K562 (cell line): ENCODE measurements around the gene HSPB6. TPM values are rescaled to one million over a fixed set of nuclear protein-coding genes. Genes with fewer than 3 reads are reported as not detected.
A peak's percentile ranks its signal among the peaks of the same experiment; 100 is the strongest.

Experiments
- ATF1 ChIP-seq, 2 experiments: fragments of 450-650 bp in 1 of 2; IDR thresholded peaks; 2 replicates each; pipeline ENCODE4 v1.6.1; 2016; ENCODE audit warnings: missing compliant biosample characterization in 1 of 2, missing genetic modification characterization in 1 of 2
- CBX2 ChIP-seq: fragments of 200-600 bp; sonication (generic); IDR thresholded peaks from one replicate; pipeline ENCODE4 v1.6.1; 2012; ENCODE audit warnings: mild to moderate bottlenecking, low read length, inconsistent platforms; ENCODE audit not compliant: insufficient read depth, poor library complexity, severe bottlenecking
- CEBPG ChIP-seq, 3 experiments: fragments of 200-800 bp in 1 of 3; sonication (Bioruptor generic) in 1 of 3; sonication (generic) in 1 of 3; formaldehyde crosslinking in 1 of 3; IDR thresholded peaks in 2 of 3; conservative IDR thresholded peaks in 1 of 3; 2 replicates each; pipeline versions ENCODE4 v1.6.1 to v1.8.0; 2016 to 2022; ENCODE audit warnings: missing compliant biosample characterization in 2 of 3, missing genetic modification characterization in 2 of 3, mild to moderate bottlenecking in 1 of 3, missing genetic modification reagents in 1 of 3
- ESRRA ChIP-seq: fragments of 450-650 bp; IDR thresholded peaks from 2 replicates; pipeline ENCODE4 v1.6.1; 2014; ENCODE audit warnings: low read depth, mild to moderate bottlenecking, moderate library complexity, borderline replicate concordance
- HDAC2 ChIP-seq: fragments of 450-650 bp; IDR thresholded peaks from 2 replicates; pipeline ENCODE4 v1.6.1; 2016; ENCODE audit warnings: mild to moderate bottlenecking
- POLR2AphosphoS2 ChIP-seq: IDR thresholded peaks from 2 replicates; pipeline ENCODE4 v1.6.1; 2012; ENCODE audit warnings: low read length, improper control_type of control experiment
- TRIM28 ChIP-seq: fragments of 450-650 bp; IDR thresholded peaks from 2 replicates; pipeline ENCODE4 v1.6.1; 2017
- ZBED1 ChIP-seq: IDR thresholded peaks from 2 replicates; pipeline ENCODE4 v1.6.1; 2014
- ZC3H8 ChIP-seq: fragments of 450-650 bp; IDR thresholded peaks from 2 replicates; pipeline ENCODE4 v1.6.1; 2017
- ZNF785 ChIP-seq: fragments of 250-450 bp; sonication (Bioruptor Pico); IDR thresholded peaks from 2 replicates; pipeline ENCODE4 v1.4.0; 2020; ENCODE audit warnings: mild to moderate bottlenecking
- polyA plus RNA-seq, 8 experiments: library from polyadenylated mRNA; depleted of rRNA in 4 of 8; stranded (reverse) in 5 of 8; unstranded in 3 of 8; fragments of >200 nt; fragmentation: Nextera tagmentation in 2 of 8; fragmentation: Illumina TruSeq in 1 of 8; extraction: Ambion mirVana in 2 of 8; extraction: Trizol in 1 of 8; gene quantifications; 2 replicates each; pipeline versions ENCODE4 v1.2.1 to v1.2.3, GENCODE V29; 2011 to 2014; ENCODE audit warnings: inconsistent platforms in 1 of 8, missing spikeins in 1 of 8
- total RNA-seq, 7 experiments: library from RNA; depleted of rRNA in 6 of 7; stranded (reverse); fragments of >200 nt in 6 of 7; fragmentation: Illumina TruSeq in 2 of 7; extraction: Trizol in 2 of 7; gene quantifications; 2 replicates each; pipeline versions ENCODE4 v1.2.1 to v1.2.3, GENCODE V29; 2011 to 2021; ENCODE audit warnings: low replicate concordance in 1 of 7
- TF ChIP-seq, protein P1 (sequence below): conservative IDR thresholded peaks from 2 replicates; pipeline ENCODE4 v1.6.1; 2011; ENCODE audit warnings: low read depth, mild to moderate bottlenecking, low read length; ENCODE audit not compliant: control insufficient read depth
- TF ChIP-seq, protein P2 (sequence below): fragments of 450-650 bp; formaldehyde crosslinking; IDR thresholded peaks from 2 replicates; pipeline ENCODE4 v1.4.0; 2020; ENCODE audit warnings: mild to moderate bottlenecking, moderate library complexity
- TF ChIP-seq, protein P3 (sequence below): sonication (generic); formaldehyde crosslinking; IDR thresholded peaks from 2 replicates; pipeline ENCODE4 v1.8.0; 2022; ENCODE audit warnings: mild to moderate bottlenecking, missing genetic modification reagents

HSPB6 gene
- total and polyA plus RNA-seq, 9 of the 15 experiments (the other 6 are each of a cell fraction or from before 2014, with no cell fraction given): 0.55 TPM; not detected in 8

DNA sequence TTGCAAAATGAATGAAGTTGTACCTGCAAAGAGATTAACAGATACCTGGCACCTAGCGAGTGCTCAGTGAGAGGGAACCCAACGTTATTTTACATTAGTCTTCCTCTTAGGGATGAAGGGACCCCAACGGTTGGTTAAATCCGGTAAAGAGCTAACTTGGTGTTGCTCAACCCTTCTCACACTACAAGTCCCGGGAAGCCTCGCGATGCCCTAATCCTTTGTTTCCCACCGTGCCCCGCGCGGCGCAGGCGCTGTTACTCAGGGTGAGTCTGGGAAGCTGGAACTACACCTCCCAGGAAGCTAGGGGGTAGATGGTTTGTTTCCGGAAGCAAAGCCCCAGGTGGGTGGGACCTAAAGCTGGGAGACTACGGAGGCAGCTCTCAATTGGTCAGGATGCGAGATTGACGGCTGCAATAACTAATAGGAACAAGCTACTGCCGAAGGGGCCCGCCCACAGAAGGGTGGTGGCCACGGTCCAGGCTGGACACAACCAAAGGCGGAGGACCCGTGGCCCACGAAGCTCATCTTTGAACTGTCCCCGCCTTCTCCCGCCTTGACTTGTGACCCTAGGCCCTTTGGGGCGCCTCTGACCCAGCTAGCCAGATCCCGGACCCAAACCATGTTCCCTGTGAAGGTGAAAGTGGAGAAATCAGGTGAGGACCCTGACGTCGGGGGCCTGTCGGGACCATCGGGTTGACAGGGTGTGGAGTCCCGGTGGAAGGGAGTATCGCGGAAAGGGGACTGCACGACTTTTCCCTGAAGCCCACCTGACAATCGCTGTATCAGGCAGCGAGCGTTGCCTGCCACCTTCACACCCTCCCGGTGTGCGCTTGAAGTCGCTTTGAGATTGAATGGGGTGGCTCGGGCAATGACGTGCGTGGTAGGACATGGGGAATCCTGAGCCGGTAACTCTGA is 8.5 kb downstream of the HSPB6 start, which contains the start of gene LIN37 (continued):
- TF ChIP-seq, protein P1, sequence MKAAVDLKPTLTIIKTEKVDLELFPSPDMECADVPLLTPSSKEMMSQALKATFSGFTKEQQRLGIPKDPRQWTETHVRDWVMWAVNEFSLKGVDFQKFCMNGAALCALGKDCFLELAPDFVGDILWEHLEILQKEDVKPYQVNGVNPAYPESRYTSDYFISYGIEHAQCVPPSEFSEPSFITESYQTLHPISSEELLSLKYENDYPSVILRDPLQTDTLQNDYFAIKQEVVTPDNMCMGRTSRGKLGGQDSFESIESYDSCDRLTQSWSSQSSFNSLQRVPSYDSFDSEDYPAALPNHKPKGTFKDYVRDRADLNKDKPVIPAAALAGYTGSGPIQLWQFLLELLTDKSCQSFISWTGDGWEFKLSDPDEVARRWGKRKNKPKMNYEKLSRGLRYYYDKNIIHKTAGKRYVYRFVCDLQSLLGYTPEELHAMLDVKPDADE: peak; percentile 98
- TF ChIP-seq POLR2AphosphoS2: peak; percentile 97
- TF ChIP-seq ZC3H8: no peak
- TF ChIP-seq HDAC2: peak; percentile 36; the same call in 1 of the 2 replicates
- TF ChIP-seq ZBED1: no peak
- peak; percentile 47; the same call in 1 of the 2 replicates for TF ChIP-seq ESRRA
- no peak for TF ChIP-seq TRIM28
- peak; percentile 95 for TF ChIP-seq CEBPG (CRISPR knock-in tag; IDR thresholded peaks at IDR 0.05)
- TF ChIP-seq CEBPG (tag; conservative IDR thresholded peaks at IDR 0.05 in 1 of 2, IDR thresholded peaks at IDR 0.05 in 1 of 2): peak; percentile 96
- no peak for TF ChIP-seq ATF1 (CRISPR knock-in tag; IDR thresholded peaks at IDR 0.05)
- peak; percentile 93 for TF ChIP-seq ATF1 (tag; IDR thresholded peaks at IDR 0.05)
- TF ChIP-seq, protein P2, sequence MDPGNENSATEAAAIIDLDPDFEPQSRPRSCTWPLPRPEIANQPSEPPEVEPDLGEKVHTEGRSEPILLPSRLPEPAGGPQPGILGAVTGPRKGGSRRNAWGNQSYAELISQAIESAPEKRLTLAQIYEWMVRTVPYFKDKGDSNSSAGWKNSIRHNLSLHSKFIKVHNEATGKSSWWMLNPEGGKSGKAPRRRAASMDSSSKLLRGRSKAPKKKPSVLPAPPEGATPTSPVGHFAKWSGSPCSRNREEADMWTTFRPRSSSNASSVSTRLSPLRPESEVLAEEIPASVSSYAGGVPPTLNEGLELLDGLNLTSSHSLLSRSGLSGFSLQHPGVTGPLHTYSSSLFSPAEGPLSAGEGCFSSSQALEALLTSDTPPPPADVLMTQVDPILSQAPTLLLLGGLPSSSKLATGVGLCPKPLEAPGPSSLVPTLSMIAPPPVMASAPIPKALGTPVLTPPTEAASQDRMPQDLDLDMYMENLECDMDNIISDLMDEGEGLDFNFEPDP (CRISPR knock-in tag): no peak
- TF ChIP-seq, protein P3, sequence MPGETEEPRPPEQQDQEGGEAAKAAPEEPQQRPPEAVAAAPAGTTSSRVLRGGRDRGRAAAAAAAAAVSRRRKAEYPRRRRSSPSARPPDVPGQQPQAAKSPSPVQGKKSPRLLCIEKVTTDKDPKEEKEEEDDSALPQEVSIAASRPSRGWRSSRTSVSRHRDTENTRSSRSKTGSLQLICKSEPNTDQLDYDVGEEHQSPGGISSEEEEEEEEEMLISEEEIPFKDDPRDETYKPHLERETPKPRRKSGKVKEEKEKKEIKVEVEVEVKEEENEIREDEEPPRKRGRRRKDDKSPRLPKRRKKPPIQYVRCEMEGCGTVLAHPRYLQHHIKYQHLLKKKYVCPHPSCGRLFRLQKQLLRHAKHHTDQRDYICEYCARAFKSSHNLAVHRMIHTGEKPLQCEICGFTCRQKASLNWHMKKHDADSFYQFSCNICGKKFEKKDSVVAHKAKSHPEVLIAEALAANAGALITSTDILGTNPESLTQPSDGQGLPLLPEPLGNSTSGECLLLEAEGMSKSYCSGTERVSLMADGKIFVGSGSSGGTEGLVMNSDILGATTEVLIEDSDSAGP: no peak
- no peak for TF ChIP-seq CBX2
- no peak for TF ChIP-seq ZNF785 (CRISPR knock-in tag)
